HEK293 (cell line): ENCODE data around the gene KLHDC4.

Source experiments
- TCF7L2 ChIP-seq: IDR thresholded peaks from 2 replicates; pipeline ENCODE4 v1.6.1; 2011; ENCODE audit warnings: low read depth, mild to moderate bottlenecking, inconsistent platforms, low read length, moderate library complexity, borderline replicate concordance
- YY1 ChIP-seq: fragments of 450-650 bp; formaldehyde crosslinking; IDR thresholded peaks from 2 replicates; pipeline ENCODE4 v1.5.1; 2018; ENCODE audit warnings: missing biosample characterization, missing genetic modification characterization
- ZBTB21 ChIP-seq: fragments of 450-650 bp; formaldehyde crosslinking; IDR thresholded peaks from 2 replicates; pipeline ENCODE4 v1.5.1; 2017; ENCODE audit warnings: missing biosample characterization, missing genetic modification characterization
- ZNF830 ChIP-seq: fragments of 450-650 bp; IDR thresholded peaks from 2 replicates; pipeline ENCODE4 v1.5.0; 2018; ENCODE audit warnings: missing biosample characterization, missing genetic modification characterization, low read depth, mild to moderate bottlenecking, moderate library complexity
- TF ChIP-seq, protein P1 (sequence below): sonication (generic); formaldehyde crosslinking; IDR thresholded peaks from 2 replicates; pipeline ENCODE4 v1.8.1; 2022; ENCODE audit warnings: mild to moderate bottlenecking, moderate library complexity, missing genetic modification reagents
- TF ChIP-seq, protein P2 (sequence below): fragments of 450-650 bp; formaldehyde crosslinking; optimal IDR thresholded peaks from 2 replicates; pipeline ENCODE3; 2016; ENCODE audit warnings: missing biosample characterization, mild to moderate bottlenecking, missing genetic modification characterization
- TF ChIP-seq, protein P3 (sequence below): fragments of 450-650 bp; formaldehyde crosslinking; IDR thresholded peaks from 2 replicates; pipeline ENCODE4 v1.5.1; 2016; ENCODE audit warnings: missing biosample characterization, missing genetic modification characterization
- TF ChIP-seq, protein P4 (sequence below): fragments of 450-650 bp; formaldehyde crosslinking; IDR thresholded peaks from 2 replicates; pipeline ENCODE4 v1.5.1; 2016; ENCODE audit warnings: missing biosample characterization, missing genetic modification characterization

DNA sequence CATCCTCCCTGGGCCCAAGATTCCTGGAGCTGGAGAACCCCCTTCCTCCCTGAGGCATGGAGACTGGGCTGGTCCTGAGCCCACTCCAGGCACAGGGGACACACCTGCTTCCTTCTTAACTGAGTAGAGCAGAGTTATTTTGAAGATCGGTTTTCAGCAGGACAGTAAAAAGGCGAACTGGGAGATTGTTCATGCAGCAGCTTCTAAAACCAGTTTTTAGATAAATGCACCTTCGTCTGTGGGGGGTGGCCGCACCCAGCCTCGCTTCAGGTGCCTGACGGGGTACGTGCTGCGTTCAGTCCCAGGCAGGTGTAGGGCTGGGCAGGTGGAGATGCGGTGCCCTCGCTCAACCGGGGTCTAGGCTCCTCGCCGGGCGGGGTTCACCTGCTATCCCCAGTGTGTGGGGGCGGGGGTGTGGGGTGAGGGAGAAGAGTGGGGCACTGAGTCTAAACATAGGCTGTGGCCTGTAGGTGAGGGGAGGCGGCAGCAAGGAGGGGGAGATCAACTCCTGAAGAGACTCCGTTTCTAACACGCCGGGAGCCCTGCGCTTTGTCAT lies 94.0 kb downstream of the KLHDC4 start:
- TF ChIP-seq ZBTB21 (no peak), YY1 (tag by site-specific recombination) (no peak), ZNF830 (no peak), TCF7L2 (no peak)
- TF ChIP-seq, protein P1, sequence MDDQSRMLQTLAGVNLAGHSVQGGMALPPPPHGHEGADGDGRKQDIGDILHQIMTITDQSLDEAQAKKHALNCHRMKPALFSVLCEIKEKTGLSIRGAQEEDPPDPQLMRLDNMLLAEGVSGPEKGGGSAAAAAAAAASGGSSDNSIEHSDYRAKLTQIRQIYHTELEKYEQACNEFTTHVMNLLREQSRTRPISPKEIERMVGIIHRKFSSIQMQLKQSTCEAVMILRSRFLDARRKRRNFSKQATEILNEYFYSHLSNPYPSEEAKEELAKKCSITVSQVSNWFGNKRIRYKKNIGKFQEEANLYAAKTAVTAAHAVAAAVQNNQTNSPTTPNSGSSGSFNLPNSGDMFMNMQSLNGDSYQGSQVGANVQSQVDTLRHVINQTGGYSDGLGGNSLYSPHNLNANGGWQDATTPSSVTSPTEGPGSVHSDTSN, result no peak
- TF ChIP-seq, protein P2, sequence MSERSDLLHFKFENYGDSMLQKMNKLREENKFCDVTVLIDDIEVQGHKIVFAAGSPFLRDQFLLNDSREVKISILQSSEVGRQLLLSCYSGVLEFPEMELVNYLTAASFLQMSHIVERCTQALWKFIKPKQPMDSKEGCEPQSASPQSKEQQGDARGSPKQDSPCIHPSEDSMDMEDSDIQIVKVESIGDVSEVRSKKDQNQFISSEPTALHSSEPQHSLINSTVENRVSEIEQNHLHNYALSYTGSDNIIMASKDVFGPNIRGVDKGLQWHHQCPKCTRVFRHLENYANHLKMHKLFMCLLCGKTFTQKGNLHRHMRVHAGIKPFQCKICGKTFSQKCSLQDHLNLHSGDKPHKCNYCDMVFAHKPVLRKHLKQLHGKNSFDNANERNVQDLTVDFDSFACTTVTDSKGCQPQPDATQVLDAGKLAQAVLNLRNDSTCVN, result no peak
- TF ChIP-seq, protein P3, sequence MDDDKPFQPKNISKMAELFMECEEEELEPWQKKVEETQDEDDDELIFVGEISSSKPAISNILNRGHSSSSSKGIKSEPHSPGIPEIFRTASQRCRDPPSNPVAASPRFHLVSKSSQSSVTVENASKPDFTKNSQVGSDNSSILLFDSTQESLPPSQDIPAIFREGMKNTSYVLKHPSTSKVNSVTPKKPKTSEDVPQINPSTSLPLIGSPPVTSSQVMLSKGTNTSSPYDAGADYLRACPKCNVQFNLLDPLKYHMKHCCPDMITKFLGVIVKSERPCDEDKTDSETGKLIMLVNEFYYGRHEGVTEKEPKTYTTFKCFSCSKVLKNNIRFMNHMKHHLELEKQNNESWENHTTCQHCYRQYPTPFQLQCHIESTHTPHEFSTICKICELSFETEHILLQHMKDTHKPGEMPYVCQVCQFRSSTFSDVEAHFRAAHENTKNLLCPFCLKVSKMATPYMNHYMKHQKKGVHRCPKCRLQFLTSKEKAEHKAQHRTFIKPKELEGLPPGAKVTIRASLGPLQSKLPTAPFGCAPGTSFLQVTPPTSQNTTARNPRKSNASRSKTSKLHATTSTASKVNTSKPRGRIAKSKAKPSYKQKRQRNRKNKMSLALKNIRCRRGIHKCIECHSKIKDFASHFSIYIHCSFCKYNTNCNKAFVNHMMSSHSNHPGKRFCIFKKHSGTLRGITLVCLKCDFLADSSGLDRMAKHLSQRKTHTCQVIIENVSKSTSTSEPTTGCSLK (tag by site-specific recombination), result no peak
- TF ChIP-seq, protein P4, sequence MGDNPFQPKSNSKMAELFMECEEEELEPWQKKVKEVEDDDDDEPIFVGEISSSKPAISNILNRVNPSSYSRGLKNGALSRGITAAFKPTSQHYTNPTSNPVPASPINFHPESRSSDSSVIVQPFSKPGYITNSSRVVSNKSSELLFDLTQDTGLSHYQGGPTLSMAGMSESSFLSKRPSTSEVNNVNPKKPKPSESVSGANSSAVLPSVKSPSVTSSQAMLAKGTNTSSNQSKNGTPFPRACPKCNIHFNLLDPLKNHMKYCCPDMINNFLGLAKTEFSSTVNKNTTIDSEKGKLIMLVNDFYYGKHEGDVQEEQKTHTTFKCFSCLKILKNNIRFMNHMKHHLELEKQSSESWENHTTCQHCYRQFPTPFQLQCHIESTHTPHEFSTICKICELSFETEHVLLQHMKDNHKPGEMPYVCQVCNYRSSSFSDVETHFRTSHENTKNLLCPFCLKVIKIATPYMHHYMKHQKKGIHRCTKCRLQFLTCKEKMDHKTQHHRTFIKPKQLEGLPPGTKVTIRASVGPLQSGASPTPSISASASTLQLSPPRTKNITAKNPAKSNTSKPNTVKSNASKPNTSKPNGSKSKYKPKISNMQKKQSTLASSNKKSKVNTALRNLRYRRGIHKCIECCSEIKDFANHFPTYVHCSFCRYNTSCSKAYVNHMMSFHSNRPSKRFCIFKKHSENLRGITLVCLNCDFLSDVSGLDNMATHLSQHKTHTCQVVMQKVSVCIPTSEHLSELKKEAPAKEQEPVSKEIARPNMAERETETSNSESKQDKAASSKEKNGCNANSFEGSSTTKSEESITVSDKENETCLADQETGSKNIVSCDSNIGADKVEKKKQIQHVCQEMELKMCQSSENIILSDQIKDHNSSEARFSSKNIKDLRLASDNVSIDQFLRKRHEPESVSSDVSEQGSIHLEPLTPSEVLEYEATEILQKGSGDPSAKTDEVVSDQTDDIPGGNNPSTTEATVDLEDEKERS (tag by site-specific recombination), result no peak
